WTC11 (cell line): Measurements from ENCODE around the gene DPYSL4. TPM values are rescaled to one million over a fixed set of nuclear protein-coding genes. Genes with fewer than 3 reads are reported as not detected.

Source experiments
- ATAC-seq: fragments of 200-7000 bp; cut with Tn5 transposase; 2 replicates; pipeline ENCODE4 v1.10.0; 2021; ENCODE audit warnings: mild to moderate bottlenecking, moderate library complexity
- CTCF ChIA-PET: fragments of 300-600 bp; sonication (Branson Sonifier 250); formaldehyde crosslinking; loops from one replicate; lab custom pipeline; 2021; ENCODE audit warnings: antibody characterized with exemption; lab: Charles Lee
- POLR2A ChIA-PET: fragments of 350-600 bp; sonication (Branson Sonifier 250); formaldehyde crosslinking; loops from one replicate; lab custom pipeline; 2021; ENCODE audit warnings: antibody characterized with exemption; lab: Charles Lee
- DNase-seq: peaks from one replicate; pipeline ENCODE4 v3.0.0; 2021; ENCODE audit warnings: low spot score
- H3K27ac Mint-ChIP-seq: 2 replicates; pipeline ENCODE4 v1.8.0; 2021; ENCODE audit warnings: mixed read lengths
- H3K27me3 Mint-ChIP-seq: 2 replicates; pipeline ENCODE4 v1.8.0; 2021; ENCODE audit warnings: low read depth, mild to moderate bottlenecking, moderate library complexity, mixed read lengths
- H3K36me3 Mint-ChIP-seq: 2 replicates; pipeline ENCODE4 v1.8.0; 2021; ENCODE audit warnings: mixed read lengths
- H3K4me1 Mint-ChIP-seq: 2 replicates; pipeline ENCODE4 v1.8.0; 2022; ENCODE audit warnings: mixed read lengths
- H3K4me3 Mint-ChIP-seq: 2 replicates; pipeline ENCODE4 v1.8.0; 2021; ENCODE audit warnings: mild to moderate bottlenecking, moderate library complexity, mixed read lengths
- H3K9me3 Mint-ChIP-seq: 2 replicates; pipeline ENCODE4 v1.8.0; 2021; ENCODE audit warnings: mixed read lengths
- ATF1 ChIP-seq: sonication (generic); formaldehyde crosslinking; IDR thresholded peaks from 2 replicates; pipeline ENCODE4 v1.8.1; 2023; ENCODE audit warnings: mild to moderate bottlenecking, moderate library complexity, missing genetic modification reagents
- E2F5 ChIP-seq: sonication (generic); formaldehyde crosslinking; IDR thresholded peaks from 2 replicates; pipeline ENCODE4 v1.8.1; 2022; ENCODE audit warnings: mild to moderate bottlenecking, moderate library complexity, missing genetic modification reagents
- FOXK1 ChIP-seq: sonication (generic); formaldehyde crosslinking; IDR thresholded peaks from 2 replicates; pipeline ENCODE4 v1.8.0; 2022; ENCODE audit warnings: mild to moderate bottlenecking, moderate library complexity, missing genetic modification reagents
- HMGA2 ChIP-seq: fragments of 250-450 bp; sonication (Bioruptor Pico); IDR thresholded peaks from 2 replicates; pipeline ENCODE4 v1.4.0; 2021; ENCODE audit warnings: mild to moderate bottlenecking, moderate library complexity
- JUN ChIP-seq: sonication (generic); formaldehyde crosslinking; IDR thresholded peaks from 2 replicates; pipeline ENCODE4 v1.8.0; 2023; ENCODE audit warnings: mild to moderate bottlenecking, missing genetic modification reagents
- MXD4 ChIP-seq: fragments of 250-450 bp; sonication (Bioruptor Pico); IDR thresholded peaks from 2 replicates; pipeline ENCODE4 v1.8.0; 2021; ENCODE audit warnings: mild to moderate bottlenecking, moderate library complexity, borderline replicate concordance
- MYBL2 ChIP-seq: sonication (generic); formaldehyde crosslinking; IDR thresholded peaks from 2 replicates; pipeline ENCODE4 v1.8.1; 2023; ENCODE audit warnings: mild to moderate bottlenecking, moderate library complexity, missing genetic modification reagents
- NFYB ChIP-seq: sonication (generic); formaldehyde crosslinking; conservative IDR thresholded peaks from 2 replicates; pipeline ENCODE4 v1.8.0; 2022; ENCODE audit warnings: low read depth, missing genetic modification reagents
- RORB ChIP-seq: fragments of 250-450 bp; sonication (Bioruptor Pico); IDR thresholded peaks from 2 replicates; pipeline ENCODE4 v1.9.0; 2021; ENCODE audit warnings: mild to moderate bottlenecking
- STAT6 ChIP-seq: sonication (generic); formaldehyde crosslinking; conservative IDR thresholded peaks from 2 replicates; pipeline ENCODE4 v1.8.1; 2023; ENCODE audit warnings: mild to moderate bottlenecking, low read depth, missing genetic modification reagents, moderate library complexity
- ZNF281 ChIP-seq: sonication (generic); formaldehyde crosslinking; IDR thresholded peaks from 2 replicates; pipeline ENCODE4 v1.8.0; 2023; ENCODE audit warnings: mild to moderate bottlenecking, missing genetic modification reagents
- ZNF532 ChIP-seq: fragments of 250-450 bp; sonication (Bioruptor Pico); IDR thresholded peaks from 2 replicates; pipeline ENCODE4 v1.9.0; 2021; ENCODE audit warnings: mild to moderate bottlenecking, borderline replicate concordance
- ZSCAN18 ChIP-seq: fragments of 250-450 bp; sonication (Bioruptor Pico); IDR thresholded peaks from 2 replicates; pipeline ENCODE4 v2.1.2; 2022; ENCODE audit warnings: mild to moderate bottlenecking, moderate library complexity
- total RNA-seq: library from RNA; stranded (reverse); gene quantifications from 3 replicates; pipeline ENCODE4 v1.2.3, GENCODE V29; 2021

DPYSL4 gene
- total RNA-seq, 1 experiment from 2014 or later = 17.0 TPM

GRCh38 chr10:132245056-132245455, 58.3 kb downstream of the DPYSL4 start (continued):
- no peak for TF ChIP-seq ZNF532 (CRISPR knock-in tag)

- no peak overlapping the region for H3K4me3 Mint-ChIP-seq
- POLR2A ChIA-PET = no interaction called here
These were observed 59.5 kb downstream of the DPYSL4 start for GRCh38 chr10:132246296-132246695.

GRCh38 chr10:132247943-132248342, 61.2 kb downstream of the DPYSL4 start:
- ChIA-PET CTCF (no interaction called here), POLR2A (no interaction called here)
- no peaks in the 10 kb centered on the region for H3K27me3 Mint-ChIP-seq
- no peaks in the 10 kb centered on the region for H3K9me3 Mint-ChIP-seq
- no peak for ATAC-seq
- H3K4me3 Mint-ChIP-seq = no peak overlapping the region
- no peaks in the 10 kb centered on the region for H3K36me3 Mint-ChIP-seq
- TF ChIP-seq ATF1 (CRISPR knock-in tag) = no peak
- TF ChIP-seq JUN (CRISPR knock-in tag) = no peak
- TF ChIP-seq MXD4 (CRISPR knock-in tag) = no peak
- TF ChIP-seq NFYB (CRISPR knock-in tag) = no peak
- no peak for TF ChIP-seq ZSCAN18 (CRISPR knock-in tag)
- TF ChIP-seq FOXK1 (CRISPR knock-in tag) = no peak
- no peak for TF ChIP-seq E2F5 (CRISPR knock-in tag)
- no peak for TF ChIP-seq RORB (CRISPR knock-in tag)
- TF ChIP-seq HMGA2 (CRISPR knock-in tag) = no peak
- DNase-seq = no peak
- no peak overlapping the region for H3K27ac Mint-ChIP-seq
- H3K4me1 Mint-ChIP-seq = peaks cover 5% of the 10 kb centered on the region

More at GRCh38 chr10:132246296-132246695, 59.5 kb downstream of the DPYSL4 start:
- no peaks in the 10 kb centered on the region for H3K27me3 Mint-ChIP-seq
- no peaks in the 10 kb centered on the region for H3K4me1 Mint-ChIP-seq
- DNase-seq (no peak), ATAC-seq (no peak)
- CTCF ChIA-PET = no interaction called here
- H3K36me3 Mint-ChIP-seq = no peaks in the 10 kb centered on the region
- no peaks in the 10 kb centered on the region for H3K9me3 Mint-ChIP-seq
- H3K27ac Mint-ChIP-seq = no peak overlapping the region
- TF ChIP-seq MYBL2 (CRISPR knock-in tag) (no peak), ZNF281 (CRISPR knock-in tag) (no peak), STAT6 (no peak)
